ENCODE results near the gene DNM3. TPM values are rescaled to one million over a fixed set of nuclear protein-coding genes. Genes with fewer than 3 reads are reported as not detected.

The DNM3 gene
- total and polyA plus RNA-seq, 2 of the 8 experiments (the other 6 are each of a cell fraction or from before 2014, with no cell fraction given): 2.0 to 8.5 TPM

- TF ChIP-seq CHD7 (IDR thresholded peaks at IDR 0.05; ENCODE audit: insufficient replicate concordance, low read length) (no peak), CBX8 (IDR thresholded peaks at IDR 0.05; ENCODE audit: borderline replicate concordance, low read depth, low read length) (no peak)
Observed at GRCh38 chr1:172208635-172209034, 367.3 kb downstream of the DNM3 start (continued).

Measured in H1 (cell line).